ENCODE data around the gene UNC45B. TPM values are rescaled to one million over a fixed set of nuclear protein-coding genes. Genes with fewer than 3 reads are reported as not detected.

The UNC45B gene
- total RNA-seq, 1 donor from 2014 or later: 0.77 TPM

DNA sequence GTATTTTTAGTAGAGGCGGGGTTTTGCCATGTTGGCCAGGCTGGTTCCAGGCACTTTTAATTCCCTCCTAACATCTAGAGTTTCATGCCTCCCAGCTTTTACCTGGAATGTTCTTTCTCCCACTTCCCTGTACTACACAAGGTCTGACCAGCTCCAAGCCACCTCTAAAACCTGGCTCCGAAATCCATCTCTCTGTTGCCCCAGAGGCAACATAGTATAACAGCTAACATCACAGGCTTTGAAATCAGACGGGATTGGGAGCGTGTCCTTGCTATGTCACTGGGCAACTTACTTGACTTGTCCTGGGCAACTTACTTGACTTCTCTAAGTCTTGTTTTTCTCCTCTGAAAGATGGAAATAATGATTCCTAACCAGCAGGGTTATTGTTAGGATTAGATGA is 15.1 kb downstream of the UNC45B start:
- no peak overlapping the region for H3K27ac ChIP-seq
- no peak for DNase-seq
- intact Hi-C loops (cut with DNase I): no loop called here
- no peak for ATAC-seq
- H3K4me3 ChIP-seq: no peak overlapping the region
- H3K36me3 ChIP-seq: no peaks in the 10 kb centered on the region
- H3K27me3 ChIP-seq (ENCODE audit: low read depth): no peaks in the 10 kb centered on the region
- no peaks in the 10 kb centered on the region for H3K9me3 ChIP-seq
- no peaks in the 10 kb centered on the region for H3K4me1 ChIP-seq
- TF ChIP-seq, protein P1, sequence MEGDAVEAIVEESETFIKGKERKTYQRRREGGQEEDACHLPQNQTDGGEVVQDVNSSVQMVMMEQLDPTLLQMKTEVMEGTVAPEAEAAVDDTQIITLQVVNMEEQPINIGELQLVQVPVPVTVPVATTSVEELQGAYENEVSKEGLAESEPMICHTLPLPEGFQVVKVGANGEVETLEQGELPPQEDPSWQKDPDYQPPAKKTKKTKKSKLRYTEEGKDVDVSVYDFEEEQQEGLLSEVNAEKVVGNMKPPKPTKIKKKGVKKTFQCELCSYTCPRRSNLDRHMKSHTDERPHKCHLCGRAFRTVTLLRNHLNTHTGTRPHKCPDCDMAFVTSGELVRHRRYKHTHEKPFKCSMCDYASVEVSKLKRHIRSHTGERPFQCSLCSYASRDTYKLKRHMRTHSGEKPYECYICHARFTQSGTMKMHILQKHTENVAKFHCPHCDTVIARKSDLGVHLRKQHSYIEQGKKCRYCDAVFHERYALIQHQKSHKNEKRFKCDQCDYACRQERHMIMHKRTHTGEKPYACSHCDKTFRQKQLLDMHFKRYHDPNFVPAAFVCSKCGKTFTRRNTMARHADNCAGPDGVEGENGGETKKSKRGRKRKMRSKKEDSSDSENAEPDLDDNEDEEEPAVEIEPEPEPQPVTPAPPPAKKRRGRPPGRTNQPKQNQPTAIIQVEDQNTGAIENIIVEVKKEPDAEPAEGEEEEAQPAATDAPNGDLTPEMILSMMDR (IDR thresholded peaks at IDR 0.05): no peak

DNA sequence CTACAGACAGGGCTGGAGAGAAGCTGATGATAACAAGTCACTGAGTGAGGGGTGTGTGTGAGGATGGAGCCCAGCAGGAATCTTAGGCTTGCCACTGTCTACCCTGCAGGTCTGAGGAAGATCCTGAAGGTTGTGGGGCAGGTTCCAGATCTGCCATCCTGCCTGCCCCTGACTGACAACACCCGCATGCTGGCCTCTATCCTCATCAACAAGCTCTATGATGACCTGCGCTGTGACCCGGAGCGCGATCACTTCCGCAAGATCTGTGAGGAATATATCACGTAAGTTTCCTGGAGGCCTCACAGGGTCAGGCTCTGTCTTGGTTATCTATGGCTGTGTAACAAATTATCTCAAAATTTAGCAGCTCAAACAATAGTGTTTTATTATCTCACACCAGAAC is 16.3 kb downstream of the UNC45B start:
- Histone ChIP-seq H3K36me3 (no peaks in the 10 kb centered on the region), H3K9me3 (no peaks in the 10 kb centered on the region), H3K4me3 (no peak overlapping the region), H3K27ac (no peak overlapping the region), H3K4me1 (no peaks in the 10 kb centered on the region), H3K27me3 (ENCODE audit: low read depth) (no peaks in the 10 kb centered on the region)
- TF ChIP-seq, protein P1 (IDR thresholded peaks at IDR 0.05): no peak
- ATAC-seq: no peak
- DNase-seq: no peak
- intact Hi-C loops (cut with DNase I): no loop called here

DNA sequence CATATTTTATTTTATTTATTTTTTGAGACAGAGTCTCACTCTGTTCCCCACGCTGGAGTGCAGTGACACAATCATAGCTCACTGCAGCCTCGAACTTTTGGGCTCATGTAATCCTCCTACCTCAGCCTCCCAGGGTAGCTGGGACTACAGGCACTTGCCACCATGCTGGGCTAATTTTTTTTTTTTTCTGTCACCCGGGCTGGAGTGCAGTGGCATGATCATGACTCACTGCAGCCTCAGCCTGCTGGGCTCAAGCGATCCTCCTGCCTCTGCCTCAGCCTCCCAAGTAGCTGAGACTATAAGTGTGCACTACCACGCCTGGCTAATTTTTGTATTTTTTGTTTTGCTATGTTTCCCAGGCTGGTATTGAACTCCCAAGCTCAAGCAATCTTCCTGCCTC is 17.1 kb downstream of the UNC45B start:
- TF ChIP-seq, protein P1 (IDR thresholded peaks at IDR 0.05): no peak
- ATAC-seq (no peak), DNase-seq (no peak)
- intact Hi-C loops (cut with DNase I): no loop called here
- Histone ChIP-seq H3K36me3 (no peaks in the 10 kb centered on the region), H3K9me3 (no peaks in the 10 kb centered on the region), H3K4me3 (no peak overlapping the region), H3K27me3 (ENCODE audit: low read depth) (no peaks in the 10 kb centered on the region), H3K27ac (no peak overlapping the region), H3K4me1 (no peaks in the 10 kb centered on the region)

DNA sequence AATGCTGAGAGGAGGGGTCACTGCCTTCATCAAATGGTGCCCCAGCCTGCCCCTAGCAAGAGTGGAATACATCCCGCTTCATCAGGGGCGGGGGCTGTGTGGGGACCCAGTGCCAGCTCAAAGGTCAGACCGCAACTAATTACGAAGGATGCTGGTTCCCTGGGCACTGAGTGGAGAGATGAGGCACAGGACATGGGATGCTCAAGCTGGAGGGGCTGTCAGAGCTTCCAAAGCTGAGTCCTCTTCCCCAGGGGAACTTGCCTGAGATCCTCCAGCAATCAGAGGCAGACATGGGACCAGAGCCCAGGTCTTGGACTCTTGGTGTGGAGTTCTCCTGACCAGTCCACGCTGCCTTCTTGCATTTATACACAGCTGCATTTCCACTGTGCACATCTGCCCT is 18.9 kb downstream of the UNC45B start:
- Histone ChIP-seq H3K4me1 (peaks cover 4% of the 10 kb centered on the region), H3K27me3 (ENCODE audit: low read depth) (no peaks in the 10 kb centered on the region), H3K4me3 (no peak overlapping the region), H3K9me3 (no peaks in the 10 kb centered on the region), H3K36me3 (no peaks in the 10 kb centered on the region), H3K27ac (no peak overlapping the region)
- DNase-seq (no peak), ATAC-seq (no peak)
- TF ChIP-seq, protein P1 (IDR thresholded peaks at IDR 0.05): no peak
- intact Hi-C loops (cut with DNase I): no loop called here

DNA sequence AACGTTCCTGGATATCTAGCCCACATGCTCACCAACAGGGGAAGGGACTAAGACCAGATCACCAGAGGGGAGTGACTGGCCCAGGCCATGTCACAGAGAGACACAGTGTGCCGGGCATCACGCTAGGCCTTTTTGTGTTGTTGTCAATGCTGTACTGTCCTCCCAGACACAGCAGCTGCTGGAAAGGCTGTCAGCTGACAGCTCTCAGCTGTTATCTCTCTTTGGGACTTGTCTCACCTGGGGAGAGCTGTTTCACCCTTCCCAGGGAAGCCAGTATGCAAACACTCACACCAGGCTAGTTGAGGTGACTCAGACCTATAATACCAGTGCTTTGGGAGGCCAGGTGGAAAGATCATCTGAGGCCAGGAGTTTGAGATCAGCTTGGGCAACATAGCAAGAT is 19.4 kb downstream of the UNC45B start:
- ATAC-seq (no peak), DNase-seq (no peak)
- no peaks in the 10 kb centered on the region for H3K27me3 ChIP-seq (ENCODE audit: low read depth)
- intact Hi-C loops (cut with DNase I): no loop called here
- H3K4me3 ChIP-seq: no peak overlapping the region
- H3K36me3 ChIP-seq: no peaks in the 10 kb centered on the region
- TF ChIP-seq, protein P1 (IDR thresholded peaks at IDR 0.05): no peak
- H3K9me3 ChIP-seq: no peaks in the 10 kb centered on the region
- H3K4me1 ChIP-seq: peaks cover 9% of the 10 kb centered on the region
- H3K27ac ChIP-seq: no peak overlapping the region

DNA sequence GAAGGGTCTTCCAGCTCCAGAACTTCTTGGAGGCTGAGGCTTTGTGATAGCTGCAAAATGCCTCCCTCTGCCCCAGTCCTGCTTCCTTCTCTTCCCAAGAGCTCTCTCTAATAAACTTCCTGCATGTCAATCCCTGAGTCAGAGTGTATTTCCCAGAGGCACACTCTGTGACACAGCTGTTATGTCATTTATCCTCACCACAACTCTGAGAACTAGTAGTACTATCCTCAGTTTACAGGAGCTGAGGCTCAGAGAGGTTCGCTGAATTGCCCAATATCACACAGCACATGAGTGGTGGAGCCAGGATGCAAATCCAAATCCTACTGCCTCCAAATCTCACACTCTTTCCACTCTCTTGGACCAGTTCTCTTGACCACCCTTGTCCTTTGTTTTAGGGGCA is 20.0 kb downstream of the UNC45B start:
- no peak overlapping the region for H3K4me3 ChIP-seq
- TF ChIP-seq, protein P1 (IDR thresholded peaks at IDR 0.05): no peak
- peaks cover 11% of the 10 kb centered on the region for H3K4me1 ChIP-seq
- DNase-seq (no peak), ATAC-seq (no peak)
- H3K9me3 ChIP-seq: no peaks in the 10 kb centered on the region
- intact Hi-C loops (cut with DNase I): no loop called here
- H3K27me3 ChIP-seq (ENCODE audit: low read depth): no peaks in the 10 kb centered on the region
- H3K27ac ChIP-seq: no peak overlapping the region
- H3K36me3 ChIP-seq: no peaks in the 10 kb centered on the region
